IPS DF 4.7 (cell line): ENCODE measurements around the gene PPT1.

ENCODE experiments used
- DNase-seq: peaks from one replicate; pipeline ENCODE4 v3.0.0-alpha.2; 2013; ENCODE audit warnings: low spot score; ENCODE audit errors: extremely low read depth

The PPT1 gene

DNA sequence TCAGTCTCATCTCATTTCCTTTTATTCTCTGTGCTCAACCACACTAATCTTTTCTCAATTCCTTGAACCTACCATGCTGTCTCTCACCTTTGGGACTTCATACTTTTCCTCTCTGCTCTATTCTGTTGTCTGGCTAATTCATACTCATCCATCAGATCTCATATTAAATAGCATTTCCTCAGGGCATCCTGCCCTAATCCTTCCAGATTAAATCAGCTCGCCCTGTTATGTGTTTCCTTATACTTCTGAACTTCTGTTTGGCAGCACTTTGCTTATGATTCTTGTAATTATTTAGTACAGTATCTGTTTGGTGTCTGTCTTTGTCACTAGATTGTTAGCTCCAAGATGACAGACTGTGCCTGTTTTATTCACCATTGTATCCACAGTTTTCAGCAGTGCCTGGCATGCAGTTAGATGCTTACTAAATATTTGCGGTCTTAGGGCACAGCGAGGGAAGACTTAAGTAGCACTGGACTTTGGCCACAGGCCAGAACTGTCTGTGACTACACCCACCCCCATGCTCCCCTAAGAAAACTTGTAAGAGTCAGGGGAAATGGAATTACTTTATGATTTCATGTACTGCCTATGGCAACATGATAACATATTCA lies 66.4 kb downstream of the PPT1 start:
- no peak for DNase-seq

DNA sequence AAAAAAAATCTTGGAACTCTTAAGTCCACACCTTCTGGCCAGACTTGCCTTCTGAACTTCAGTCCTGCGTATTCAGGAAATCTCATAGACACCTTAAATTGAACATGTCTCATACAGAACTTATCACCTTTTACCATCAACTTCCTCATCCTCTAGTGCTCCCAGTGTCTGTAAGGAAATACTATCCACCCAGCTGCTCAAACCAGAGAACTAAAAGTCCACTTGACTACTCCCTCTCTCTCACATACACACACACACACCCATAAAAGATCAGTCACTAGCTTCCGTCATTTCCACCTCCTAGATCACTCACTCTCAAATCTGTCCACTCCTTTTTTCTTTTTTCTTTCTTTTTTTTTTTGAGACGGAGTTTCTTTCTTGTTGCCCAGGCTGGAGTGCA lies 67.4 kb downstream of the PPT1 start:
- DNase-seq = no peak

DNA sequence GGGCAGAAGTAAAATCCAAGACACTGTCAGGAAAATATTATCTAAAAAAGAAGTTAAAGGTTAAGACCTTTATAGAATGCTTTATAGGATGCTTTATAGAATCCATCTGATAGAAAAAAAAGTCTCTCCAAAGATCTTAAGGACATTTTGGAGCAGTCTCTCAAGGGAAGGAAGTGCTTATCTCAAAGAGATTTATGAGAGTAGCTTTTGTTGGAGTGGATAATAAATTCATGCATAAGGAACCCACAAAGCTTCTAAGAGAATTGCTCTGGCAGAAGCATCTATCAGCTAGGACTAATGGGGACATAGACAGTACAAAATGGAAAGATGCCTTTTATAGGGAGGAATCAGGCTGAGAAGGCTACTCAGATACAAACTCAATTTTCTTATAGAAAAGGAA lies 69.4 kb downstream of the PPT1 start:
- no peak for DNase-seq

DNA sequence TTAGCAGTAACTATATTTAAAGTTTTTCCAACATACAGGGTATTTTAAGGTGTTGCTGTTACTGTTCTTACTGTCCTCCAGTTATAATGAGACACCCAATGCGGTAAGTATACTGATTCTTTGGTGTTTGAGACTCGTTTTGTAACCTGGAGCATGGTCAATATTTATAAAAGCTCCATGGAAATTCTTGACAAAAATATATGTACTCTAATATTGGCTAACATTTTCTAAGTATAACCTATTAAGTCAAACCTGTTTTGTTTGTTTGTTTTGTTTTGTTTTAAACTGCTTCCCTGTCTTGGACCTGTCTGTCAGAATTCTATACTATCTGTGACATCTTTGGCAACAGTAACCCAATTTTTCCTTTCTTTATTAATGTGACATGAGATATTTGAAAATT lies 72.4 kb downstream of the PPT1 start:
- no peak for DNase-seq

DNA sequence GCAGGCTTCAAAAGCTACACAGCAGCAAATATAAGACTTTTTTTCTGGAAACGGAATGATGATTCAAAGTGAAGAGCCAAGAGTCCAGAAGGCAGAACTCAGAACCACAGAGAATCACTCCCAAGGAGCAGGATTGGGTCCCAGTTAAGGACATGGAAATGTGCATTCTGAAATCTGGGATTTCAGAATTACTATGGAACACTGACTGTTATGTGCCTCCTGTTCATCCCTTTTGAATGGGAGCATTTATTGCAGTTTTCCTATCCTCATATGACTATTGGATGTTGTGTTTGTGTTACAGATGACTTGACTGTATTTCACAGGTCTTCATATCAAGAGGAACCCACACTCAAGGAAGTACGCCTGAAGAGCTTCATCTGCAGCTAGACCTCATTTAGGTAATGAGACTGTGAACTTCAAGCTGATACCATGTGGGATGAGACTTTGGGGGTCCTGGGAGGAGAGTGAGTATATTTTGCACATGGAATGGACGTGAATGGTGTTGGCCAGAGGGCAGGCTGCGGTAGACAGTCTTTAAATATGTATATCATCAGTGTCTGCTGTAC lies 73.6 kb downstream of the PPT1 start:
- DNase-seq = no peak
